ENCODE data around the gene PPDPF.

DNA sequence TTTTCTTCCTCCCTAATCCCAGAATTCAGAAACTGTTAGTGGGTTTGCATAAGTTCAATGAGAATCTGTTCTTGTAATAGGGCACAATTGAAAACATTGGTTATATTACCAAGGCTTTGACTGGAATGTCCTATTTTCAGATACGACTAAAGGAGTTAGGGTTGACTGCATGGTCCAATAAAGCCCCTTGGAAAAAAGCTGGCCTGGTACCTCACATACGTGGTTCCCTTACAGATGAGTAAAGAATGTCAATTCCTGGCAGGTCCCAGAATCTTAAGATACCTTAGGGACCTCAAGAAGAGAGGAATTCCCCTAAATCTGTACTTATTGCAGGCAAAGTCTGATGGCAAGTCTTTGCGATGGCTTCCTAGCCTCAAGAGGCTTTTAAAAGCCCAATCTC lies 4.6 kb downstream of the PPDPF start:
- TF ChIP-seq EP300 (IDR thresholded peaks at IDR 0.05), result no peak
- TF ChIP-seq, protein P1, sequence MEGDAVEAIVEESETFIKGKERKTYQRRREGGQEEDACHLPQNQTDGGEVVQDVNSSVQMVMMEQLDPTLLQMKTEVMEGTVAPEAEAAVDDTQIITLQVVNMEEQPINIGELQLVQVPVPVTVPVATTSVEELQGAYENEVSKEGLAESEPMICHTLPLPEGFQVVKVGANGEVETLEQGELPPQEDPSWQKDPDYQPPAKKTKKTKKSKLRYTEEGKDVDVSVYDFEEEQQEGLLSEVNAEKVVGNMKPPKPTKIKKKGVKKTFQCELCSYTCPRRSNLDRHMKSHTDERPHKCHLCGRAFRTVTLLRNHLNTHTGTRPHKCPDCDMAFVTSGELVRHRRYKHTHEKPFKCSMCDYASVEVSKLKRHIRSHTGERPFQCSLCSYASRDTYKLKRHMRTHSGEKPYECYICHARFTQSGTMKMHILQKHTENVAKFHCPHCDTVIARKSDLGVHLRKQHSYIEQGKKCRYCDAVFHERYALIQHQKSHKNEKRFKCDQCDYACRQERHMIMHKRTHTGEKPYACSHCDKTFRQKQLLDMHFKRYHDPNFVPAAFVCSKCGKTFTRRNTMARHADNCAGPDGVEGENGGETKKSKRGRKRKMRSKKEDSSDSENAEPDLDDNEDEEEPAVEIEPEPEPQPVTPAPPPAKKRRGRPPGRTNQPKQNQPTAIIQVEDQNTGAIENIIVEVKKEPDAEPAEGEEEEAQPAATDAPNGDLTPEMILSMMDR (IDR thresholded peaks at IDR 0.05), result no peak
- no peak for TF ChIP-seq POLR2A (IDR thresholded peaks at IDR 0.05)
- TF ChIP-seq POLR2AphosphoS5 (IDR thresholded peaks at IDR 0.05), result no peak

All from suprapubic skin (tissue), 4 donors.